T-helper 9 cell (primary cell): Measurements from ENCODE around the gene EIF4EBP3.

ENCODE experiments used
- DNase-seq: peaks from one replicate; pipeline ENCODE4 v3.0.0-alpha.2; 2020
- total RNA-seq, 2 donors: gene quantifications; one replicate each; lab custom pipeline; 2026; lab: John Stamatoyannopoulos, UW

The EIF4EBP3 gene
- total RNA-seq = 0.35 to 0.97 reads per million in 2 donors

GRCh38 chr5:140547508-140548299 lies at the start of gene EIF4EBP3:
Gene EIF4EBP3, plus strand, starts transcription at chr5:140547662. Its CDS starts 76 bp downstream, at chr5:140547738.
- peak; percentile 82 for DNase-seq

DNA sequence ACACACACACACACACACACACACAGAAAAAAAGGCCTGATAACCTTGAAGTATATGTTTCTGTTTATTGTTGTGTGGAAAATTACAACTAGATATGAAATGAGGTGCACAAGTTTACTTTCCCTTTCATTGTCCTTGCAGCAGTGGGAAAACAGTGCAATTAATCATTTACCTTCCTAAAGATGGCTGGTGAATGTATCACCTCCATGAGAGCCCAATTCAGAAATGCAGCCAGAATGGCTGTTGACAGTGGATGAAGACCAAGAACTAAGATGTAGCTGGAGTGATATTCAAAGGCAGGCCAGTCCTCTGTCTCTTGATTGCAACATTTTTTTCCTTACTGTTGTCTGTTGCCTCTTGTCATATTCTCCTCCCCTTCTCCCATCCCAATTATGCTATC lies 49.6 kb upstream of the EIF4EBP3 start:
- no peak for DNase-seq

DNA sequence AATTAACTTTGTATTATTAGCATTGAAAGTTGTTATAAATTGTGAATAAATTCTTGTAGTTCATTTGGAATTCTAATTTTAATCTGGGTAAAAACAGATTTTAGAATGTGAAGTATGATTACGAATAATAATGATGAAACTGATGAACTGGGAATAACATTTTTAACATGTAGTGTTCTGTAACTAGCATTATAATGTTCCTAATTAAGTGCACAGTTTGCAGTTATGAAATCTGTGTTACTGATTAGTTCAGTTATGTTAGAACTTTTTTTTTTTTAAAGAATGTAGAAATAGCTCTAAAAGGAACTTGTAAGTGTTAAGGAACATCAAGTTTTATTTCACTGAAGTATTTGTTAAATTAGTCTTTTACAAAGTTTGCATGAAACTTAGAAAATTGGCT lies 48.9 kb upstream of the EIF4EBP3 start:
- no peak for DNase-seq

- DNase-seq = no peak
Measured at GRCh38 chr5:140502834-140503233, 44.6 kb upstream of the EIF4EBP3 start.

DNA sequence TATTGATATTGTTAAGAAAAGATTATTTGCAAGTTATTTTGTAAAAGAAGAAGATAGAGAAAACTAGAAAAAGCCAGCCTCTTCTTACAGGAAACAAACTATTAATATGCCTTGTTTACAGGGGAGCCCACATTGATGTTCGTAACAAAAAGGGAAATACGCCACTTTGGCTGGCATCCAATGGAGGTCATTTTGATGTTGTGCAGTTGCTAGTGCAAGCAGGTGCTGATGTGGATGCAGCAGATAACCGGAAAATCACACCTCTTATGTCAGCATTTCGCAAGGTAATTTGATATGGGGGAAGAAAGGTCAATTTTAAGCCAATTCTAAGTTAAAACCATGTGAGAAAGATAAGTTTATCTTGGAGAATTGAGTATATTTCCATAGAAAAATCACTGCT lies 37.6 kb upstream of the EIF4EBP3 start:
- no peak for DNase-seq

DNA sequence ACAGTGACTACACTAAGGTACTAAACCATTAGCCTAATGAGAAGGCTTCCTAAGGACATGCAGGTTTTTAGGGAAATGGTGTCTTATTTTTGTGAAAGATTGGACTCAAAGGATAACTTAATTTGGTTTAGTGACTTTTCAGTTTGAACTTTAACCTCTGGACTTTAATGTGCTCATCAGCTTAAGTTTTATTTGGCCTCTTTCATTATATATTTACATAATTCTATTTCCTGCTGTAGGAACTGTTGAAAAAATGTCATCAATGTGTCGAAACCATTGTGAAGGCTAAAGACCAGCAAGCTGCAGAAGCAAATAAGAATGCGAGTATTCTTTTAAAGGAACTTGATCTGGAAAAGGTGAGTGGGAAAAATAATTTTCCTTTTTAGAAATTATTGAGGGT lies 34.3 kb upstream of the EIF4EBP3 start:
- DNase-seq = no peak

- DNase-seq = no peak
Measured at GRCh38 chr5:140524003-140524402, 23.5 kb upstream of the EIF4EBP3 start.

- DNase-seq = no peak
Measured at GRCh38 chr5:140540227-140540626, 7.2 kb upstream of the EIF4EBP3 start.

GRCh38 chr5:140542972-140543371 lies 4.5 kb upstream of the EIF4EBP3 start:
- DNase-seq = no peak

GRCh38 chr5:140544986-140545385 lies 2.5 kb upstream of the EIF4EBP3 start:
- DNase-seq = no peak

DNA sequence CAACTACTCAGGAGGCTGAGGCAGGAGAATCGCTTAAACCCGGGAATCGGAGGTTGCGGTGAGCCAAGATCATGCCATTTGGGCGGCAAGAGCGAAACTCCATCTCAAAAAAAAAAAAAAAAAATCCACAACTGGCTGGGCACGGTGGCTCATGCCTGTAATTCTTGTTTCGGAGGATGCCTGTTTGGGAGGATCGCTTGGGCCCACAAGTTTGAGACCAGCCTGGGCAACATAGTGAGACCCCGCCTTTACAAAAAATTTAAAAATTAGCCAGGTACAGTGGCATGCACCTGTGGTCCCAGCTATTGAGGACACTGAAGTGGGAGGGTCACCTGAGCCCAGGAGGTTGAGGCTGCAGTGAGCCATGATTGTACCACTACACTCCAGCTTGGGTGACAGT lies 1.9 kb upstream of the EIF4EBP3 start:
- DNase-seq = no peak

DNA sequence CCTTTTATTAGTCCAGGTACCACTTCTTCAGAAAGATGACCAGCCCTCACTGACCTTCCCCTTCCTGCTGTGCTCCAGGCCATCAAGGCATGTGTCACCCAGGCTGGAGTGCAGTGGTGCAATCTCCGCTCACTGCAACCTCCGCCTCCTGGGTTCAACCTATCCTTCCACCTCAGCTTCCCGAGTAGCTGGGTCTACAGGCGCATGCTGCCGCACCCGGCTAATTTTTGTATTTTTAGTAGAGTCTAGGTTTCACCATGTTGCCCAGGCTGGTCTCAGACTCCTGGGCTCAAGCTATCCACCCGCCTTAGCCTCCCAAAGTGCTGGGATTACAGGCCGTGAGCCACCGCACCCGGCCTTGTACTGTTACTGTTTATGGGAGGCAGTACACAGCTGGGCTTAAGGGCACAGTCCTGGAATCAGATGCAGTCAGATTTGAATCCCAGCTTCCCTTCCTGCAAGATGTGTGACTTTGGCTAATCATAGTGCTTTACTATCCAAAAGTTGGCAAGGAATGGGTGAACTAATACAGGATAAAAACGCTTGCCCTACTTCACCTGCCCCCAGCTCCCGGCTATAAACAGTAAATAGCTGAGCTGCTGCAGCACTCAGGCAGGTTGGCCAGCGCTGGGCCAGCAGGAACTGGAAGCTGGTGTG lies 483 bp upstream of the EIF4EBP3 start:
- no peak for DNase-seq

- no peak for DNase-seq
Measured at GRCh38 chr5:140548300-140548688, 832 bp downstream of the EIF4EBP3 start.

DNA sequence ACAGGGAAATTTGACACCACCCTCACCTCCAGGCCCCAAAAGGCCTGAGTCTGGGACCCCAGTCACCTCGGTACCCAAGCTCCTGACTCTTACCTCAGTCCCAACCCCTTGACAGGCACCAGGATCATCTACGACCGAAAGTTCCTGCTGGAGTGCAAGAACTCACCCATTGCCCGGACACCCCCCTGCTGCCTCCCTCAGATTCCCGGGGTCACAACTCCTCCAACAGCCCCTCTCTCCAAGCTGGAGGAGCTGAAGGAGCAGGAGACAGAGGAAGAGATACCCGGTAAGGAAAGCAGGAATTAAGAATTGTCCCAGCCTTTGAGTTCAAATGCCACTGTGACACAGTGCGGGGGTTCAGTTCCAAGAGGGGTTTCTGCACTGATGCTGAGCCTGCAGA lies 1.3 kb downstream of the EIF4EBP3 start:
- DNase-seq = no peak

- no peak for DNase-seq
Measured at GRCh38 chr5:140549237-140550144, 2.0 kb downstream of the EIF4EBP3 start.

DNA sequence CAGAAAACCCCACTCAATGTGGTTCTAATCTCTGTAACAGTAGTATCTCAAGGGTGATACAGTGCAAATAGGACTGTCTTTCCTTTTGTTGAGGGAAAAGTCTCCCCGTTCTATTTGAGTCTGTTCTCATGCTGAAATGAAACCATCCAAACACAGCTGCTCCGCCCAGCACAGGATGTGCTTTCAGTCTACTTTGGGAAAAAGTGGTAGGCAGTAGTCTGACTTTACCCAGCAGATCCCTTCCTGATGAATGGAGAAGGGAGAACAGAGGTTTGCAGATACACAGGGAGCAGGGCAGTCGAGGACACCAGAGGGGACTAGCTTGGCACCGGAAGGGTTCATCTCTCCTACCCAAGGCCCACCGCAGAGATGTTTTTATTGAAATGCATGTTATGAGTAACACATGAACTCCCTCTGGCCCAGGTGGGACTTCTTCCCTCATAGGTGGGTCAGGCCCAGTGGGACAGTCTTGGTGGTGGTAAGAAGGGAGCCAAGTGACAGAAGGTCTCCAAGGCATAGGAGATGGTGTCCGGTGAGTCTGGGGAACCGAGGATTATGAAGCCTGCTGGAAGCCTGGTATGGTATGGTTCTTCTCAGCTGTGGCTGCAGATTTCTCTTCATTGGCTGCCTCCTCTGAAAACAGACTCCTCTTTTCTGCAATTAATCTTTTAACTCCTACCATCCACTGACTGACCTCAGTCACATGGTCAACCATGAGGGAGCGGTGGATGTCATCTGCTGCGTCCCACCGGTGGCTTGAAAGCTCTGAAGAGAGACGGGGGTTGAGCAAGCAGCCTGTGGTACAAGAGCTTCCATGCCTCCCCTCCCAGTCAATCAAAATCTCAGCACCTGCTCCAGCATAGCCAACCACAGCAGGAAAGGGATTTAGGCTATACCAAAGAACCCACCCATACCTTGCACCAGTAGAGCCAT lies 3.0 kb downstream of the EIF4EBP3 start:
- no peak for DNase-seq

DNA sequence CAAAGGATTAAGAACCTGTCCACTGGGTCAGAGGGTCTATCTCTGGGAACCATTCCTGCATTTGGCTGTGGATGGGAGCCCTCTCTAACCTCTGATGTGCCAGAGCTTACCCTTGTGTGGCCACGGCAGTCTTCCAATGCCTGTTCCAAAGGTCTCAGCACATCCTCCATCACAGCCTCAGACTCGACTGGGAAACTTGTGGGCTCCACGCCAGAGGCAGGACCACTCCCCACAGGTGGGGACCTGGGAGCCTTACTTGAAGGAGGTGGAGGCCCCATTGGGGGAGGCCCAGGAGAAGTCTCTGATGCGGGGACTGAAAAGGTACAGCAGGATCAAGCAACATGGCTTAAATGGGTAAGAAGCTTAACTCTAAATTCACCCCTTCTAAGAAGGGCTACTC lies 4.4 kb downstream of the EIF4EBP3 start:
- no peak for DNase-seq

DNA sequence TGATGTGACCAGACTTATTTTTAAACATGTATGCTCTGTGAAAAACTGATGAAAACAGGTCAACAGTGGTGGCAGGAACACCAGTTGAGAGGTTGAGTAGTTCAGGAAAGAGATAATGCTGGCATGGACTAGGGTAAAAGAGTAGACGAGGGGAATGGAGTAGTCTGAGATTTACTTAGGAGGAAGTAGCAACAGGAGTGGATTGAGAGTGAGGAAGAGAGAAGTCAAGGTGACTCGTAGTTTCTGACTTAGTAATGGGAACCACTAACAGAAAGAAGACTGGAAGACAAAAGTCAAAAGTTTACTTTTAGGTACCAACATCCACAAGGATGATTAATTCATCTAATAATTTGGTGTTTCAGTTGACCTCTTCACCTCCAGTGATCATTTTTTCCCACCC lies 6.2 kb downstream of the EIF4EBP3 start:
- DNase-seq = no peak

- no peak for DNase-seq
Measured at GRCh38 chr5:140554454-140554853, 7.0 kb downstream of the EIF4EBP3 start.

DNA sequence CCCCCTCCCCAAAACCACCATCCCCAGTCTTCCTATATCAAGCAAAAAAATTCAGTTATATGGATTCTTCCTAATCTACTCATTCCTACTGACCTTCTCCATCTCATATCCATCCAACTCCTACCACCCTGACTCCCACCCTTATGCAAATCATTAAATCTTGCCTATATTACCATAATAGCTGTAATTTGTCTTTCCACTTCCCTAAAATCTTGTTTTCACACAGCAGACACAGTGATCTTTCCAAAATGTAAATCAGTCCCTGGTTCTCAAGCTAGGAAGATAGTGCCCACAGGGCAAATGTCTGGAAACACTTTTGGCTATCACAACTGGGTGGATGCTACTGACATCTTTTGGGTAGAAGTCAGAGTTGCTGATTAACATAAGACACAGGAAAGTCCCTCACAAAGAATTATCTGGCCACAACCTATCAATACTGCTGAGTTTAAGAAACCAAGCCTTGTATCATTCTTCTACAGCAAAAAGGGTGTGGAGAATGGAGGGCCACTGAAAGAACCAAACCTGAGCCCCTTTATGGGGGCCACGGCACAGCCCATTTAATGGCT lies 8.4 kb downstream of the EIF4EBP3 start:
- no peak for DNase-seq

GRCh38 chr5:140556438-140556837 lies 9.0 kb downstream of the EIF4EBP3 start:
- no peak for DNase-seq
